GM19455 (cell line): ENCODE measurements around the gene PPARG.
A peak's percentile ranks its signal among the peaks of the same experiment; 100 is the strongest.
"Not testable (repeated sequence)": the region's sequence is repeated elsewhere in the genome, so short reads cannot be mapped to it uniquely, and the experiment has no call there.

Source experiments
- ATAC-seq: cut with Tn5 transposase; IDR thresholded peaks from one replicate; pipeline ENCODE4 v1.9.1; 2021; ENCODE audit not compliant: unreplicated experiment

Gene PPARG

DNA sequence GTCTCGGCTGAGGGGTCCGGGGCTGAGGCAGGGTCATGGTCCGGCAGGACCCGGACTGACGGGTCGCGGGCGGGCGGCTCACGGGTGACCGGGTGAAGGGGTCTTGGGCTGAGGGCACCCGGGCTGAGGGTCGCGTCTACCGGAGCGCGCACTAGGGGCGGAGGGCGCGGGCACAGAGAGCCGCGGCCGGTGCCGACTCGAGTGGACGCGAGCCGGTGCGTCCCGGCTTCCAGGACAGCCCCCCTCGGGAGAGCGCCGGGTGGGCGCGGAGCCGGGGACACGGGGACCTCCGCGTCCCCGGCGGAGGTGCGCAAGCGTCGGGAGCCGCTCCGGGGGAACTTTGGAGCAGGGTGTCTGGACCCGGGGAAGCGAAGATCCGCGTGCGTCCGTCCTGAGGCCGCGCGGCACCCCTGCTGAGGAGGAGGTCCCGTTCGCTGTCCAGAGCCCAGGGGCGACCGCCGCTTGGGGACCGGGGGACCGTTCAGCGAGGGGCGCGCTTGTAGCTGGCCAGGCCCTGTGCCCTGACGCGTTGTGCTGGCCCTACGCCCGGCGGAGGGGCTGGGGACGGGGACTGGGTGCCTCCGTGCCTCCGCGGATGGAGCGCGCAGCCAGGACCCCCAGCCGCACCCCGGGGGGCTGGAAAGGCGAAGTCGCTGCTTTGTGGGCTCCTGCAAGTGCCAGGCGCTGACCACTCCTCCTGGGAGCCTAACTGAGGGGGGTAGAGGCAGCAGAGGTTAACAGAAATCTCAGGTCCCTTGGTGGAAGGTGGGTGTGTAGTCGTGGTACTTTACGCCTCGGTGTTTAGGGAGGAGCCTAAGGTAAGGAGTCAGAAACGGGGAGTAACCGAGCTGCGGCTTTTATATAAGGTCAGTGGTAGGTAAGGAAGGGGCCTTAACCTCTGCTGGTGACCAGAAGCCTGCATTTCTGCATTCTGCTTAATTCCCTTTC is at the start of gene PPARG:
PPARG (plus strand) TSS at position 889 of the 948 bp plus-strand sequence. CDS start 90,642 bp downstream, outside the sequence.
- no peak for ATAC-seq

DNA sequence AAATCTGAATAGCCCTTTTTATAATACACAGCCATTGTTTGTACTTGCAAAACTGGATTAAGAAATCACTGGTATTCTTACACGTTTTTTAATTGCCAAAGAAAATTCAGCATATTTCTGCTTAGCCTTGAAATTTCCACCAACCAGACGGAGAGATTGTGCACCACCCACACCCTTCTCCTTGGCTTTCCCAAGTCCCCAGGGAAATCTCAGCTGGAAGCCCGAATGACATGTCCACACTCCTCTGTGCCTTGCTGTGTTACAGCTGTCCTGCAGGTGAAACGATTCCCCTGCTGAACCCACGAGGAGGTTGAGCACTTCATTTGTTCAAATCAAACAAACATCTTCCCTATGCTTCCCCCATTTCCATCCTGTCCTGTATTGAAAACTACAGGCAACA is 49.6 kb upstream of the PPARG start:
- no peak for ATAC-seq

DNA sequence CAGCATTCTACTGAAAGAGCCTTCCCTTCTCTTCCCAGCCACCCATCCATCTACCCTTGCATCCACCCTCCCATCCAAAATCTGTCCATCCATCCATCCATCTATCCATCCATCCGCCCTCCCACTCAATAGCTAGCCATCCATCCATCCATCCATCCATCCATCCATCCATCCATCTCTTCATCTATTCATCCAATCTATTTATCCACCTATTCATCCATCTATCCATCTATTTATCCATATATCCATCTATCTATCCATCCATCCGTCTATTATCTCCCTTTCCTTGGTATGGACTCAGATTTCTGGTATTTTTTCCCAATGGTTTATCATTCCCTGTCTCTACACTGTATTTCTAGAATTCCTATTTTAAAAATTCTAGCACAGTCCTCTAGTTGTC is 46.1 kb upstream of the PPARG start:
- ATAC-seq = no peak

DNA sequence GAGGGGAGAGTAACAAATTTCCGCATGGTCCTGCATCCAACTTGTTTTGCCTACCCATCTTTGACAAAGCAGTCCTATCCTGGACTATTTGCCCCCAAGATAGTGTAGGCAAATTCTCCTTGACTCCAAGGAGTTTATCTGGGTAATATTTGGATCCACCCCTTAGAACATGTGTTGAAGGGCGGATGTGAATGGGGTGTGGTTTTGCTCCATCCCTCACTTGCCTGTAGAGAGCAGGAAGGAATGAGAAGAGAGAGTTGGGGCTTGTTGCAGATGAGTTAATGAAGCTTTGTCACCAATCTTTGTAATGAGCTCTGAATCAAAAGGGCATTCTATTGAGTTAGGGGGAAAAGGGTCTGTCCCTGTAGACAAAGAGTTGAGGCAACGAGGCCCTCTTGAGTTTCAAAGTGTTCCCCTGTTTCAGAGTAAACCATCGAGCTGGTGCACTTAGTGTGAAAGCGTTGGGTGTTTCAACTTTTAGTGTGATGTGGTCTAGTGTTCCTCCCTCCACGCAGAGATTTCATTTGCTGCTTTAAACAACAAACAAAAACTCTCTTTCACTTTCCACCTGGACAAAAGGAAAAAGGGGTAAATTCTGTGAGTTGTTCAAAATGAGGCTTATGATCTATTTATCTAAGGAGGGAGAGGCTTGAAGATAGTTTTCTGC is 42.2 kb upstream of the PPARG start:
- ATAC-seq = no peak

DNA sequence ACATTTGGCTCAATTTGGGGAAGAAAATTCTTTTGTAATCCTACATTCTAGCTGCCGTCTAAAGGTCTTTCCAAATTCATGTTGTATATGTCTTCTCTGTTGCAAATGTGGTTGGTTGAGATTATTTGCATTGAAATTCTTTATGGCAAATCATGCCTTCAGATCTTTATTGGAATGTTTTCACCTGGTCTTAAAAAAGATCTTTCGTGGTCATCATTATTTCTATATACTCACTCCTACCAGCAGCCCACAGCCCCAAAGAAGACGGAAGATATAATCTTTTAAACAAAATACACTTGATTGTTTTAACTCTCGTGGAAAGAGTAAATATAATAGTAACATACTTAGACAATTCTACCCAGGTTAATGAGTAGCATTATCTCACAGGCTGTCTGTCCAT is 41.5 kb upstream of the PPARG start:
- ATAC-seq = no peak

DNA sequence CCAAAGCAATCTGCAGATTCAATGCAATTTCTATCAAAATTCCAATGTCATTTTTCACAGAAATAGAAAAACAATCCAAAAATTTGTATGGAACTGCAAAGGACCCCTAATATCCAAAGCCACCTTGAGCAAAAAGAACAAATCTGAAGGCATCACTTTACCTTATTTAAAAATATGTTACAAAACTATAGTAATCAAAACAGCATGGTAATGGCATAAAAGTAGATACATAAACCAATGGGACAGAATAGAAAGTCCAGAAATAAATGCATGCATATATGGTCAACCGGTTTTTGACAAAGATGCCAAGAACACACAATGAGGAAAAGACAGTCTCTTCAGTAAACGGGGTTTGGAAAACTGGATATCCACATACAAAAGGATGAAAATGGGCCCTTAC is 39.4 kb upstream of the PPARG start:
- no peak for ATAC-seq

DNA sequence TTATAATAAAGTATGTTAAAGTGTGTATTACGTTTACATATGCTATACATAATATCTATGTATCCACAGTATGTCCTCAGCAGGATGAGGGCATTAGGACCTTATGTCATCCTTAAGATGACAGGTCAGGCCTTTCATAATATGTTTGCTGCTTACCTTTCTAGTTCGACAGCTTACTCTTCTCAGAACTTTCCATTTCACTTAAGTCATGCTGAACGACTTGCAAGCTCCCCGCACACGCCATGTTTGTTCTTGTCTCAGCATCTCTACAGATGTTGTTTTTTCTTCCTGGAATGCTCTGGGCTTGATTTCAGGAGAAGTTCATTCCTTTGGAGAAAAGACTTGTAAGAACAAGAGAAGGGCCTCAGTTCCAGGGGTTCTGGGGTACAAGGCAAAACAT is 36.0 kb upstream of the PPARG start:
- no peak for ATAC-seq

DNA sequence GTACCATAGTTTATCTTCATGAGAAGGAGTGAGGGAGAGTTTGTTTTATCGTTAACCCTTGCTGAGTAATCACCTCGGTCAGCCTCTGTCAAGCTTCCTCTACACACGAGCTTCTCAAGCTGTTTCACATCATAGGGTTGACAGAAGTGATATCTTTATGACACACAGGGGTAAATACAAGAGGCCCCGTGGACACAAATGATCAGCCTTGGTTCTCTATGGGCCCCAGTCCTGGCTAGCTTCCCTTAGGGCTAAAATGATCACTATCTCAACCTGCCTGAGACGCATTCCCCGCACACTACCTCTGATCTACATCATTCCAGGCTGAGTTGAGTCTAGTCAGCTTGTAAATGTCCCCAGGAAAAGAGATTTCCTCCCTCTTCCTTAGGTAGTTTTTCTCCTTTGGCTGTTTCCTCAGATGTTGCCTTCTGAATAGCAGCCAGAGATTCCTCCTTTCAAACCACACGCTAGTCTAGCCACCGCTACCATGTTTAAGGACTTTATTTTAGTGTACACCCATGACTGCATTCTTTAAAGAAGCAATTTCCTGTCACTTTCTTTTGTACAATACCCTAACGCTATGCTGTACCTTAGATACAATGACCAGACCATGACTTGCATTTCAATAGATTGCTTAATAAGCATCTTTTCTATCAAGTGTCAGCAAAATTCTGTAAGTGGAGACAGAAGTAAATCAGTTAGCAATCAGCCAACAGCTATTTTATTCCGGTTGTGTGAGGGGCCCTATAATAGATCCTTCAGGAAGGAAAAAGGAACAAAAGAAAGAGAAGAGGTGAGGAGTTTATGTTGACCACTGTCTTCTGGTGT is 35.1 kb upstream of the PPARG start:
- no peak for ATAC-seq

DNA sequence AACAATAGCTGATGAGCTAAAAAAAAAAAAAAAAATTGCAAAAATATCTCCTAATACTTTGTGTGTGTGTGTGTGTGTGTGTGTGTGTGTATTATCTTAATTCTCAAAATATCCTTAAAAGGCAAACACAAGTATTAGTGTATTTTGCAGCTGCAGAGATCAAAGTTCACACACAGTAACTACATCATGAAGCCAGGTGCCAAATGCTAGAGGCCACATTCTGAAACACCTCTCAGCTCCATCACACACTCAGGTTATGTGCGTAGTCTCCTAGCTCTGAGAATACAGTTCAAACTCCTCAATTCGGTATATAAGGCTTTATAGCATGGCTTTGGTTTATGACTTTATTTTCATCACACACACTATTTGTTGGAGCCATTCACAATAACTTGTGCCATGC is 33.5 kb upstream of the PPARG start:
- ATAC-seq = no peak

DNA sequence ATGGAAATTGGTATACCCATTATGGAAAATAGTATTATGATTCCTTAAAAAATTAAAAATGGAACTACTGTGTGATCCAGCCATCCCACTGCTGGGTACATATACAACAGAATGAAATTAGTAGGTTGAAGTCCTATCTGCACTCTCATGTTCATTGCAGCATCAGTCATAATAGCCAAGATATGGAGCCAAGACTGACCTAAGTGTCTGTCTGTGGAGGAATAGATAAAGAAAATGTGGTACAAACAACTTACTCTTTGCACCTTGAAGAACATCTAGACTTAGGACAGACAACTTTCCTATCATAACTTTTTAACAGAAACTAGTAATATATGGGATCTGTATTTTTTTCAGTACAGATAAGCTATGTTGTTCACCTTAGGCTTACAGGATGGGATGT is 30.0 kb upstream of the PPARG start:
- no peak for ATAC-seq

DNA sequence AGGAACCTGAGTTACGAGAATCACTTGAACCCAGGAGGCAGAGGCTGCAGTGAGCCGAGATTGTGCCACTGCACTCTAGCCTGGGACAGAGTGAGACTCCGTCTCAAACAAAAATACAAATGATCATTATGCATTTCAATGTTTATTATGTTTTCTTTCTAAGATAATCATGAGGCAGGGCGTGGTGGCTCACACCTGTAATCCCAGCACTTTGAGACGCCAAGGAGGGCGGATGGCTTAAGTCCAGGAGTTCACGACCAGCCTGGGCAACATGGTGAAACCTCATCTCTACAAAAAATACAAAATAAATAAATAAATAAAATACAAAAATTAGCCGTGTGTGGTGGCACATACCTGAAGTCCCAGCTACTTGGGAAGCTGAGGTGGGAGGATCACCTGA is 26.7 kb upstream of the PPARG start:
- ATAC-seq = not testable (repeated sequence)

DNA sequence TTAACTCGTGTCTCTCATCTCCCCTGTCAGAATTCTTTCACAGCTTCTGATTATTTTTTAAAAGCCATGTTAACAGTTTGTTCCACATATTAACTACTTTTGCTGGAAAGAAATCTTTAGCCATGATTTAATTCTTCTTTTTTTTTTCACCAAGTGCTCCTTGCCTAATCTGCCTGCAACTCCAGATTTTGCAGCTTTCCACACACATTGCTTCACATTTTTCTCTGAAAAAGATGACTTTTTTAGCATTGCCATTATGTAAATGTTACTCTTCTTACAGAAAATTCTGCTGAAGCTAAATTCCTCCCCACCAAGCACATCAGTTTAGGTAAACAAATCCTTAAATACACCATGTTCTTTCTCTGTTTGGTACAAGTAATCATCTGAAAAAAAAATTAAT is 23.4 kb upstream of the PPARG start:
- no peak for ATAC-seq

DNA sequence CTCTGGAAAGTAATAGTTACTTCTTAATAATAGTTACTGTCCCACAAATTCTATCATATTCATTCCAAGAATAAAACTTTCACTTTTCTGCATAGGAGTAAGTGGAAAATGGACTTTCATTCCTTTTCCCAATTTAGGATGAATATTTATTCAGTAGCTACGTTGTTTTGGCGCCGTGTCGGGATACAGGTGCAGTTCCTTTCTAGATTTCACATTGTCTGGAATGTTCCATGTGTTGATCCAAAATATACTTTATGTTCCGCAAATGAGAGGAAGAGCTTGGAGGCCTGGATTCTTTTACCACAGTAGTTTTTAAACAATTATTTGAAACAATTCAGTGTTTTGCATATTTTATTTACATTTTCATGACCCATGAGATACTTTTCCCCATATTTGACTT is 22.8 kb upstream of the PPARG start:
- ATAC-seq = no peak

DNA sequence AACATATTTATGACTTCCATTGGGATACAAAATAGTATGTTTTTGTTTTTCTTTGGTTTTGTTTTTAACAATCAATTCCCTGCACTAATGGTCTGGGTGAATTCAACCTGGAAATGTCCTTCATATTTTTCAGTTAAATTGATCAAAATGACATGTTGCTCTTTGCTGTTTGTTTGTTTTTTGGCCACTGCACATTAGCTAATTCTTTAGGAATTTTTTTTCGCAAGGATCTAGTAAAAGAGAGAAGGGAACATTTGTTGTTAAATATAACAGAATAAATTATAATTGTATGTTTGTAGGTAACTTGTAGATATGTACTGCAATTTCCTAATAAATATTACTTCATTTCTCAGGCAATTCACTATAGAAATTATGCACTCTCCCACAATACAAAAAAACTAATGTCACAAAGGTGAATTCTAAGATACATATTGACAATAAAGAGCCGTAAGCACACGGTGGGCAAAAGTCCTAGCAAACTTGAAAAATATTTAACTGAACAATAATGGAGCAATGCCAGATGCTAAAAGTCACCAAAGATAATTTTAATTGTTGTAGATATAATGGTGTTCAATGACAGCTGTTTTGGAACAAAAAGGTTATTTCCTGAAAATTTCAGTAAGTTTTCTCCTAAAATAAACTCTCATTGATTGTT is 21.4 kb upstream of the PPARG start:
- ATAC-seq = no peak

DNA sequence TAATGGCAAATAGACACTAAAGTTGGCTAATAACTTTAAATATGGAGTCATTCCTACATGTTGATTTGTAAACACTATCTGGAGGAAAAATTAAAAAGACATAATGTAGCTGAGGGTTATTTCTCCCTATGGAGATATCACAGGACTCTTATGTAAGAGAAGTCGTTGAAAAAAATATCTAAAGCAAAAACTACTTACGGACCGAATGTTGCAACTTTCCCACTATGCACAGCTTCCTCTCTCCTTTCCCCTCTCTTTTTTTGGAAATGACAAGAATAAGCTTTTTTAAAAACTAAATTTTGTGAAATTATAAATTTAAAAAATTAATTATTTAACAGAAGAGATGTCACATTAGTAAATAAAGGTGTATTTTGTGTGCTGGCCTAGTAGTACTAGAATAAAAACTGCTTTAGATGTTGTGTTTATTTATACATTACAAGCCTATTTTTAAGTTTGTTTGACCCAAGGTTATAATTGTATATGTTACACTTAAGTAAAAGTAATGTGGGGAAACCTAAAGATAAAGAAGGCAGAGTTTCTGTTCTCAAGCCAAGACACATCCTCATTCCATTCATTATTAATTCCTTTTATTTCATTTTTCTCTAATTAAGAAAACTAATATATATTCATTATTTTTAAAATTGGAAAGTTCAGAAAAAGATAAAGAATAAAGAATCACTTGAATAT is 20.7 kb upstream of the PPARG start:
- no peak for ATAC-seq

DNA sequence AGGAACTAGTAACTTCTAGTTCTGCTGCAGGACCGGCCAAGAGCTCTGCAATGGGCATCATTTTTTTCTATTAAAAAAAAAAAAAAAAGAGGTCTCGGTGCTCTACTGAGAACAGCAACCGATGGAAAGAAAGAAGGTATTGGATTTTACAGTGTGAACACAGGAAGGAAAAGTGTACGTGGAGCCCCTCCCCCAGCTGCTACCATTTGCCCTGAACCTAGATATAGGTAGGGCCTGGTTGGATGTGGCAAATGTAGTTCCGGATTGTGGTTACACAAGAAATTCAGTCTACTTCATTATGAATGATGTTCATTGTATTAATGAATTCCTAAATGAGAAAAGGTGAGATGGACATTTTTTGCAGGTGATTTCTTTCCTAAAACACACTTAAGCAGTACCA is 17.9 kb upstream of the PPARG start:
- no peak for ATAC-seq

DNA sequence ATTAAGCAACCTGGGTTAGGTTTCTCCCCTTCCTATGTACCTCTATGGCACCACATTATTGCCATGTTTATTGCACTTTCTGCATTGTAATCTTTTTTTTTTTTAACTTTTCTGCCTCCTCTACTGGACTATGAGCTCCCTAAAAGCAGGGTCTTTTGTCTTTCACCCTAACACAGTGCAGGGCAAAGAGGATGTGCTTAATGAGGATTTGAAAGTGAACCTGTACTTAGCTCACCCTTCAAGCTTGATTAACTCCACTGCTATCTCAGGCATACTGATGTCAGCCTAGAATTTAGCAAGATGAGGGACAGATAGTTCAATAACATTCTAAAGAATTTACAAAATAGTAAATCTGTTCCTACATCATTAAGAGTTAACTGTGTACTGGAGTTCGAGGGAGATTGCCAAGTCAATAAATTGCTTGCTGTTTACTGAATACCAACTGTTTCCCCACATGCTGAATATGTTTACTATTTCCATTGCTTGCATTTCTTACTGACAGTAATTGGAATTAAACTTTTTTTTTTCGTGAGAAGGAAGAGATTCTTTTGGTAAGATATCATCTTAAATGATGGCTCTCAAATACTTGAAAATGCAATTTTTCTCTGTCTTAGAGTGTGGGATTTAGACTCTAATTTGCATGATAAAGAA is 15.7 kb upstream of the PPARG start:
- ATAC-seq = peak; percentile 98

DNA sequence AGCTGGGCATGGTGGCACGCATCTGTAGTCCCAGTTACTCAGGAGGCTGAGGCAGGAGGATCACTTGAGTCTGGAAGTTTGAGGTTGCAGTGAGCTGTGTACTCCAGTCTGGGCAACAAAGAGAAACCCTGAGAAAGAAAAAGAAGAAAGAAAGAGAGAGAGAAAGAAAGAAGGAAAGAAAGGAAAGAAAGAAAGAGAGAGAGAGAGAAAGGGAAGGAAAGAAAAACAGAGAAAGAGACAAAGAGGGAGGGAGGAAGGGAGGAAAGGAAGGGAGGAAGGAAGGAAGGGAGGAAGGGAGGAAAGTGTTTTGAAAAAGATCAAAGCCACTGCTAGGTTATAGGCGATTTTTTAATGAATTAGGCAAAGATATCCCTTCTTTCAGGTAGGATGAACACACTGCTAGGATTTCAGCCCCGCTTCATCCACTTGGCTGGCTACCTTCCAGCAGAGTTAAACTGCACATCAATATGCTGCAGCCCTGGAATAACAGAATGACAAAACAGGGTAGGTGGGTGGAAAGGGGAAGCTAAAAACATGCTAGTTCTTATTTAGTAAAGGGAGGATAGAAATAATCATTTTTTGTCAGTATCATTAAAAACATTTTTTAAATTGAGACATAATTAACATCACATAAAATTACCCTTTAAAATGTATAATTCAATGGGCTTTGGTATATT is 12.8 kb upstream of the PPARG start:
- ATAC-seq = no peak

DNA sequence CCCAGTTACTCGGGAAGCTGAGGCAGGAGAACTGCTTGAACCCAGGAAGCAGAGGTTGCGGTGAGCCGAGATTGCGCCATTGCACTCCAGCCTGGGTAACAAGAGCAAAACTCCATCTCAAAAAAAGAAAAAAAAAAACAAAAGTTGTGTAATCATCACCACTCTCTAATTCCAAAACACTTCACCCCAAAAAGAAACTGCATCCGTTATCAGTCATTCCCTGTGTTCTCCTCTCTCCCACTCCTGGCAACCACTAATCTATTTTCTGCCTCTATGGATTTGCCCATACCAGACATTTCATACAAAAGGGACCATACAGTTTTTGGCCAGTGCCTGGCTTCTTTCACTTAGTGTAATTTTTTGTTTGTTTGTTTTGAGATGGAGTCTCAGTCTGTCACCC is 12.0 kb upstream of the PPARG start:
- not testable (repeated sequence) for ATAC-seq
